Measurements from ENCODE around the gene OR8K5.
"Not testable (repeated sequence)": the region's sequence is repeated elsewhere in the genome, so short reads cannot be mapped to it uniquely, and the experiment has no call there.

Gene OR8K5

GRCh38 chr11:56160217-56160616, at the start of gene OR8K5:
TSS of gene OR8K5 (minus strand) at chr11:56160317. CDS start at chr11:56160317, 0 bp downstream.
- Histone ChIP-seq H3K27ac (ENCODE audit: low read length) (no peak within 1 kb of the TSS), H3K27me3 (ENCODE audit: control insufficient read depth, insufficient read depth, low read length) (no peaks in the 10 kb centered on the region), H3K36me3 (ENCODE audit: control insufficient read depth, low read depth, low read length) (no peaks in the 10 kb centered on the region), H3K9ac (ENCODE audit: low read length) (no peak within 1 kb of the TSS), H3K4me1 (ENCODE audit: control insufficient read depth, low read depth, low read length) (no peaks in the 10 kb centered on the region), H3K9me3 (ENCODE audit: control insufficient read depth, low read depth, low read length) (peaks cover 6% of the 10 kb centered on the region), H3K4me3 (ENCODE audit: low read length) (no peak within 1 kb of the TSS)

GRCh38 chr11:56207790-56208189, 47.7 kb upstream of the OR8K5 start:
- Histone ChIP-seq H3K27ac (ENCODE audit: low read length) (no peak overlapping the region), H3K4me1 (ENCODE audit: control insufficient read depth, low read depth, low read length) (no peaks in the 10 kb centered on the region), H3K36me3 (ENCODE audit: control insufficient read depth, low read depth, low read length) (no peaks in the 10 kb centered on the region), H3K9ac (ENCODE audit: low read length) (no peak overlapping the region), H3K4me3 (ENCODE audit: low read length) (no peak overlapping the region), H3K9me3 (ENCODE audit: control insufficient read depth, low read depth, low read length) (peaks cover 9% of the 10 kb centered on the region), H3K27me3 (ENCODE audit: control insufficient read depth, insufficient read depth, low read length) (no peaks in the 10 kb centered on the region)

DNA sequence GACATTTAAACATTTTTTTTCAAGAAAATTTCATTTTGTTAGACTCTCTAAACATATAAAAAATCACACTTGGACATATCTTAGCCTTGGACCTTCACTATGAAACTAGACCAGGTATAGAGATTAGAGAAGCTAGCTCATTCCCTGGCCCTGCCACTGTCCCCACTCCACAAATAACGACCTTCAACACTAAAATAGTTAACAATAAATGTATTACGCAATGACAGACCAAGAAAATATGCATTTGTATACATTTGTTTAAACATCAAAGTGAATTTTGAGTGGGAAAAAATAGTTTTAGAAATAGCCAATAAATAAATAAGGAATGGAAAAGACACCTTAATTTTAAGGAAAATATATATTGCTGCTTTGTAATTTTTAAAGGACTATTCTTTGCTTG, 37.2 kb upstream of the OR8K5 start:
- H3K36me3 ChIP-seq (ENCODE audit: control insufficient read depth, low read depth, low read length): no peaks in the 10 kb centered on the region
- H3K4me3 ChIP-seq (ENCODE audit: low read length): no peak overlapping the region
- peaks cover 11% of the 10 kb centered on the region for H3K9me3 ChIP-seq (ENCODE audit: control insufficient read depth, low read depth, low read length)
- H3K27ac ChIP-seq (ENCODE audit: low read length): no peak overlapping the region
- no peaks in the 10 kb centered on the region for H3K4me1 ChIP-seq (ENCODE audit: control insufficient read depth, low read depth, low read length)
- no peaks in the 10 kb centered on the region for H3K27me3 ChIP-seq (ENCODE audit: control insufficient read depth, insufficient read depth, low read length)
- no peak overlapping the region for H3K9ac ChIP-seq (ENCODE audit: low read length)

GRCh38 chr11:56196705-56197104, 36.6 kb upstream of the OR8K5 start:
- Histone ChIP-seq H3K4me3 (ENCODE audit: low read length) (no peak overlapping the region), H3K4me1 (ENCODE audit: control insufficient read depth, low read depth, low read length) (no peaks in the 10 kb centered on the region), H3K27ac (ENCODE audit: low read length) (no peak overlapping the region), H3K9ac (ENCODE audit: low read length) (no peak overlapping the region), H3K27me3 (ENCODE audit: control insufficient read depth, insufficient read depth, low read length) (no peaks in the 10 kb centered on the region), H3K36me3 (ENCODE audit: control insufficient read depth, low read depth, low read length) (no peaks in the 10 kb centered on the region), H3K9me3 (ENCODE audit: control insufficient read depth, low read depth, low read length) (peaks cover 12% of the 10 kb centered on the region)

DNA sequence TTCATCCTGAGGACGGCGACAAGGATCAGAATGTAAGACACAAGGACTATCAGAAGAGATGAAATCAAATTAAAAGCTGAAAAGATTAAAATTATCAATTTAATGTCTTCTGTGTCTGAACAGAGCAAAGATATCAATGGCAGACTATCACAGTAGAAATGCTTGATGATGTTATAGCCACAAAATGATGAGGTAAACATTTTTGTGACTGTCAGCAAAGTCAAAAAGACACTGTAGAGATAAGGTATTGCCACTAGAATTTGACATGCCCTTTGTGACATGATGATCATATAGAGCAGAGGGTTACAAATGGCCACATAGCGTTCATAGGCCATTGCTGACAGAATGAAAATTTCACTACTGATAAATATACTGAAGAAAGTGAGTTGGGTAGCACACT, 28.5 kb upstream of the OR8K5 start:
- H3K9ac ChIP-seq (ENCODE audit: low read length): no peak overlapping the region
- H3K4me1 ChIP-seq (ENCODE audit: control insufficient read depth, low read depth, low read length): no peaks in the 10 kb centered on the region
- no peaks in the 10 kb centered on the region for H3K27me3 ChIP-seq (ENCODE audit: control insufficient read depth, insufficient read depth, low read length)
- no peaks in the 10 kb centered on the region for H3K36me3 ChIP-seq (ENCODE audit: control insufficient read depth, low read depth, low read length)
- peaks cover 13% of the 10 kb centered on the region for H3K9me3 ChIP-seq (ENCODE audit: control insufficient read depth, low read depth, low read length)
- H3K4me3 ChIP-seq (ENCODE audit: low read length): no peak overlapping the region
- H3K27ac ChIP-seq (ENCODE audit: low read length): no peak overlapping the region

DNA sequence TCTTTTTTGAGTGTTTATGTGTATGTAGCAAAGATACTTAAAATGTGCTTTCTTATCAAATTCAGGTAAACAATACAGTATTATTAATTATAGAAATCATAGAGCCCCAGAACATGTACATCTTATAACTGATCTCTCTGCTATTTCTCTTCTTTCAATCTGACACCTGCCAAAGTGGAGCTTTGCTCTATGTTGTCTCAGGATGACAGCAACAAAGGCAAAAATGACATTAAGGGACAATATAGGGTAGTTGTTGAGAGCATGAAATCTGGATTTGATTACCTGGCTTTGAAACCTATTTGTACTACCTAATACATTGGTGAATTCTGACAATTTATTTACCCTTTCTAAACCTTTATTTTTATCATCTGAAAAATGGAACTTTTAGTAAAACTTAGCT, 23.3 kb upstream of the OR8K5 start:
- peaks cover 15% of the 10 kb centered on the region for H3K9me3 ChIP-seq (ENCODE audit: control insufficient read depth, low read depth, low read length)
- H3K27me3 ChIP-seq (ENCODE audit: control insufficient read depth, insufficient read depth, low read length): no peaks in the 10 kb centered on the region
- no peak overlapping the region for H3K27ac ChIP-seq (ENCODE audit: low read length)
- H3K36me3 ChIP-seq (ENCODE audit: control insufficient read depth, low read depth, low read length): no peaks in the 10 kb centered on the region
- H3K4me3 ChIP-seq (ENCODE audit: low read length): no peak overlapping the region
- H3K4me1 ChIP-seq (ENCODE audit: control insufficient read depth, low read depth, low read length): no peaks in the 10 kb centered on the region
- H3K9ac ChIP-seq (ENCODE audit: low read length): no peak overlapping the region

- Histone ChIP-seq H3K9me3 (ENCODE audit: control insufficient read depth, low read depth, low read length) (peaks cover 15% of the 10 kb centered on the region), H3K4me1 (ENCODE audit: control insufficient read depth, low read depth, low read length) (no peaks in the 10 kb centered on the region), H3K9ac (ENCODE audit: low read length) (no peak within 1 kb of the TSS), H3K4me3 (ENCODE audit: low read length) (no peak within 1 kb of the TSS), H3K27ac (ENCODE audit: low read length) (no peak within 1 kb of the TSS), H3K27me3 (ENCODE audit: control insufficient read depth, insufficient read depth, low read length) (no peaks in the 10 kb centered on the region), H3K36me3 (ENCODE audit: control insufficient read depth, low read depth, low read length) (no peaks in the 10 kb centered on the region)
Observed at GRCh38 chr11:56176318-56176717, 16.2 kb upstream of the OR8K5 start, which contains the start of gene OR5J2. TSS of gene OR5J2 (plus strand) at chr11:56176618. CDS start at chr11:56176618, 0 bp downstream.

DNA sequence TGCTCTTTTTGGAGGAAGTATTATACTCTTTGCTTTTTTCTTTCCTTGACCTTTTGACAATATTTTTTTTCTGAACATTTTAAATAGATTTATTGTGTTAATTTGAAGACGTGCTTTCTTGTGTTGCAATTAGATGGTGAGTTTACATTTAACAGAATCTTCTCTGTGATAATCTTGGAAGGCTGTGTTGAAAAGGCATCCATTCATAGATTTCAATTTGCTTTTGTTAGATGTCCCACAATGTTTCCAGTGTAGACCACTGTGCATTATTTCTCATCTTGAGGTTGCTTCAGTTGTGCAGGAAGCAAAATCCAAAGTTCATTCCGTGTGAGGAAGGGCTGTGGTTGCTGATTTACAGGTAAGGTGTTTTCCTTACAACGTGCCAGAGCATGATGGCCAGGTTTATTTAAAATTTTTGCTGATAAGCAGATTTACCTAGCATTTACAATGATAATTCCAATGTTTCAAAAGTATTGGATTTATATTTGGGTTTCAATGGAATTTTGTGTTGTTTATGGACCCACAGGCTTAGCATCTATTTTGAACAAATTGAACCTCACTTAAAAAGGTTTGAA, 12.2 kb upstream of the OR8K5 start:
- Histone ChIP-seq H3K27me3 (ENCODE audit: control insufficient read depth, insufficient read depth, low read length) (no peaks in the 10 kb centered on the region), H3K27ac (ENCODE audit: low read length) (no peak overlapping the region), H3K9me3 (ENCODE audit: control insufficient read depth, low read depth, low read length) (no peaks in the 10 kb centered on the region), H3K9ac (ENCODE audit: low read length) (no peak overlapping the region), H3K36me3 (ENCODE audit: control insufficient read depth, low read depth, low read length) (no peaks in the 10 kb centered on the region), H3K4me1 (ENCODE audit: control insufficient read depth, low read depth, low read length) (no peaks in the 10 kb centered on the region), H3K4me3 (ENCODE audit: low read length) (no peak overlapping the region)

- no peaks in the 10 kb centered on the region for H3K27me3 ChIP-seq (ENCODE audit: control insufficient read depth, insufficient read depth, low read length)
- no peaks in the 10 kb centered on the region for H3K4me1 ChIP-seq (ENCODE audit: control insufficient read depth, low read depth, low read length)
- no peaks in the 10 kb centered on the region for H3K36me3 ChIP-seq (ENCODE audit: control insufficient read depth, low read depth, low read length)
- no peak overlapping the region for H3K9ac ChIP-seq (ENCODE audit: low read length)
- no peaks in the 10 kb centered on the region for H3K9me3 ChIP-seq (ENCODE audit: control insufficient read depth, low read depth, low read length)
- no peak overlapping the region for H3K27ac ChIP-seq (ENCODE audit: low read length)
- H3K4me3 ChIP-seq (ENCODE audit: low read length): no peak overlapping the region
Observed at GRCh38 chr11:56163804-56164203, 3.7 kb upstream of the OR8K5 start.

- no peak overlapping the region for H3K4me3 ChIP-seq (ENCODE audit: low read length)
- H3K9ac ChIP-seq (ENCODE audit: low read length): no peak overlapping the region
- H3K36me3 ChIP-seq (ENCODE audit: control insufficient read depth, low read depth, low read length): no peaks in the 10 kb centered on the region
- H3K27me3 ChIP-seq (ENCODE audit: control insufficient read depth, insufficient read depth, low read length): no peaks in the 10 kb centered on the region
- no peaks in the 10 kb centered on the region for H3K4me1 ChIP-seq (ENCODE audit: control insufficient read depth, low read depth, low read length)
- H3K9me3 ChIP-seq (ENCODE audit: control insufficient read depth, low read depth, low read length): peaks cover 22% of the 10 kb centered on the region
- no peak overlapping the region for H3K27ac ChIP-seq (ENCODE audit: low read length)
Observed at GRCh38 chr11:56152333-56152732, 7.8 kb downstream of the OR8K5 start.

DNA sequence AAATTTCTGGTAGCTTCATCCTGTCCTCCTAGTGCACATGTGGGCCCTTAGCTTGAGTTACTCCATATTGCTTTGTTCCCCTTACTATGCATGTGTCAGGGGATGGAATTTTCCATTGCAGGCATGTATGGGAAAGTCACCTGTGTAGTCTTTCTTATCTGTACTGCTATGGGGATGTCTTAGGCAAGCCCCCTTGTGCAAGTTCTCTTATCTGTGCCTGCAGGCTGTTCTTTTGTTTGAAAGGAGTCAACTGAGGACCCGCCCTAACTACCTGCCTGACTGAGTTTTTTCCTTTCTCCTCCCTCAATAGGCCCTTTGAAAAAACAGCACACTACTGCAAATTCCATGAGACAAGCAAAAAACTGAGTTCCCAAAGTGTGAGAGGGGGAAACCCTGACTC, 8.7 kb downstream of the OR8K5 start:
- Histone ChIP-seq H3K36me3 (ENCODE audit: control insufficient read depth, low read depth, low read length) (no peaks in the 10 kb centered on the region), H3K27me3 (ENCODE audit: control insufficient read depth, insufficient read depth, low read length) (no peaks in the 10 kb centered on the region), H3K9ac (ENCODE audit: low read length) (no peak overlapping the region), H3K27ac (ENCODE audit: low read length) (no peak overlapping the region), H3K9me3 (ENCODE audit: control insufficient read depth, low read depth, low read length) (peaks cover 22% of the 10 kb centered on the region), H3K4me3 (ENCODE audit: low read length) (no peak overlapping the region), H3K4me1 (ENCODE audit: control insufficient read depth, low read depth, low read length) (no peaks in the 10 kb centered on the region)

DNA sequence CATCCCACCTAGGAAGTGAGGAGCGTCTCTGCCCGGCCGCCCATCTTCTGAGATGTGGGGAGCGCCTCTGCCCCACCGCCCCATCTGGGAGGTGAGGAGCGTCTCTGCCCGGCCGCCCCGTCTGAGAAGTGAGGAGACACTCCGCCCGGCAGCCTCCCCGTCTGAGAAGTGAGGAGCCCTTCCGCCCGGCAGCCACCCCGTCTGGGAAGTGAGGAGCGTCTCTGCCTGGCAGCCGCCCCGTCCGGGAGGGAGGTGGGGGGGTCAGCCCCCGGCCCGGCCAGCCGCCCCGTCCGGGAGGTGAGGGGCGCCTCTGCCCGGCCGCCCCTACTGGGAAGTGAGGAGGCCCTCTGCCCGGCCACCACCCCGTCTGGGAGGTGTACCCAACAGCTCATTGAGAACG, 16.4 kb downstream of the OR8K5 start:
- H3K27ac ChIP-seq (ENCODE audit: low read length); H3K4me1 ChIP-seq (ENCODE audit: control insufficient read depth, low read depth, low read length); H3K36me3 ChIP-seq (ENCODE audit: control insufficient read depth, low read depth, low read length); H3K9ac ChIP-seq (ENCODE audit: low read length); H3K9me3 ChIP-seq (ENCODE audit: control insufficient read depth, low read depth, low read length); H3K27me3 ChIP-seq (ENCODE audit: control insufficient read depth, insufficient read depth, low read length); H3K4me3 ChIP-seq (ENCODE audit: low read length): not testable (repeated sequence)

Measured in iPS-18a (cell line).